Liver (tissue), 9 donors: ENCODE data around the gene VPS4B. TPM values are rescaled to one million over a fixed set of nuclear protein-coding genes. Genes with fewer than 3 reads are reported as not detected.

Source experiments
- DNase-seq: peaks from one replicate; pipeline ENCODE4 v3.0.0-alpha.2; 2017; ENCODE audit warnings: low spot score
- H3K27ac ChIP-seq, 2 donors: one replicate each; pipeline ENCODE4 v1.7.0; 2013; ENCODE audit warnings: inconsistent platforms in 2 of 2, low read length in 2 of 2, control low read depth in 1 of 2, low read depth in 1 of 2, mild to moderate bottlenecking in 1 of 2
- H3K27me3 ChIP-seq, 4 donors: one replicate each; pipeline versions ENCODE4 v1.6.1 to v1.7.0; 2013; ENCODE audit warnings: low read length in 3 of 4, inconsistent platforms in 1 of 4, mild to moderate bottlenecking in 1 of 4, moderate library complexity in 1 of 4; ENCODE audit not compliant: control insufficient read depth in 4 of 4, insufficient read depth in 4 of 4
- H3K36me3 ChIP-seq, 4 donors: one replicate each; pipeline versions ENCODE4 v1.6.1 to v1.7.0; 2013; ENCODE audit warnings: low read length in 3 of 4, mild to moderate bottlenecking in 3 of 4, low read depth in 1 of 4, moderate library complexity in 1 of 4; ENCODE audit not compliant: control insufficient read depth in 4 of 4, insufficient read depth in 3 of 4
- H3K4me1 ChIP-seq, 4 donors: one replicate each; pipeline versions ENCODE4 v1.6.1 to v1.7.0; 2013; ENCODE audit warnings: low read length in 3 of 4, mild to moderate bottlenecking in 3 of 4, moderate library complexity in 1 of 4; ENCODE audit not compliant: control insufficient read depth in 4 of 4, insufficient read depth in 4 of 4
- H3K4me3 ChIP-seq, 3 donors: one replicate each; pipeline versions ENCODE4 v1.6.1 to v1.7.0; 2013; ENCODE audit warnings: low read length in 3 of 3, control low read depth in 1 of 3, low read depth in 1 of 3, mild to moderate bottlenecking in 1 of 3
- H3K9ac ChIP-seq, 2 donors: one replicate each; pipeline ENCODE4 v1.7.0; 2013; ENCODE audit warnings: low read length in 2 of 2, mild to moderate bottlenecking in 2 of 2, moderate library complexity in 2 of 2, control low read depth in 1 of 2, low read depth in 1 of 2
- H3K9me3 ChIP-seq, 4 donors: one replicate each; pipeline versions ENCODE4 v1.6.1 to v1.7.0; 2013; ENCODE audit warnings: low read length in 3 of 4; ENCODE audit not compliant: control insufficient read depth in 4 of 4
- ATF3 ChIP-seq: IDR thresholded peaks from 2 replicates; pipeline ENCODE4 v1.6.1; 2016; ENCODE audit warnings: antibody characterized with exemption
- CTCF ChIP-seq: fragments of 150-350 bp; IDR thresholded peaks from 2 replicates; pipeline ENCODE4 v1.5.1; 2017; ENCODE audit warnings: improper control_type of control experiment, low read depth, low read length; ENCODE audit not compliant: missing input control
- EGR1 ChIP-seq, 2 donors: IDR thresholded peaks; 2 replicates each; pipeline ENCODE4 v1.6.1; 2016 to 2018; ENCODE audit warnings: antibody characterized with exemption in 2 of 2, low read depth in 2 of 2
- FOXA1 ChIP-seq: IDR thresholded peaks from 2 replicates; pipeline ENCODE4 v1.6.1; 2016; ENCODE audit warnings: antibody characterized with exemption
- FOXA2 ChIP-seq: IDR thresholded peaks from 2 replicates; pipeline ENCODE4 v1.6.1; 2016; ENCODE audit warnings: antibody characterized with exemption
- HNF4A ChIP-seq, 2 donors: conservative IDR thresholded peaks; 2 replicates each; pipeline ENCODE4 v1.6.1; 2016; ENCODE audit warnings: antibody characterized with exemption in 2 of 2, mild to moderate bottlenecking in 2 of 2
- HNF4G ChIP-seq: IDR thresholded peaks from 2 replicates; pipeline ENCODE4 v1.6.1; 2016; ENCODE audit warnings: antibody characterized with exemption
- JUND ChIP-seq, 2 donors: IDR thresholded peaks; 2 replicates each; pipeline ENCODE4 v1.6.1; 2016; ENCODE audit warnings: antibody characterized with exemption in 2 of 2
- NR2F2 ChIP-seq: IDR thresholded peaks from 2 replicates; pipeline ENCODE4 v1.6.1; 2016; ENCODE audit warnings: antibody characterized with exemption
- RAD21 ChIP-seq, 2 donors: IDR thresholded peaks; 2 replicates each; pipeline ENCODE4 v1.6.1; 2016; ENCODE audit warnings: antibody characterized with exemption in 2 of 2, mild to moderate bottlenecking in 2 of 2
- REST ChIP-seq: IDR thresholded peaks from 2 replicates; pipeline ENCODE4 v1.6.1; 2016; ENCODE audit warnings: antibody characterized with exemption, mild to moderate bottlenecking
- RXRA ChIP-seq, 2 donors: IDR thresholded peaks; 2 replicates each; pipeline ENCODE4 v1.6.1; 2017 to 2018; ENCODE audit warnings: antibody characterized with exemption in 2 of 2, mild to moderate bottlenecking in 1 of 2
- SP1 ChIP-seq: IDR thresholded peaks from 2 replicates; pipeline ENCODE4 v1.6.1; 2018; ENCODE audit warnings: antibody characterized with exemption, mild to moderate bottlenecking
- TAF1 ChIP-seq: conservative IDR thresholded peaks from 2 replicates; pipeline ENCODE4 v1.6.1; 2016; ENCODE audit warnings: antibody characterized with exemption, mild to moderate bottlenecking
- YY1 ChIP-seq: IDR thresholded peaks from 2 replicates; pipeline ENCODE4 v1.6.1; 2016; ENCODE audit warnings: antibody characterized with exemption, mild to moderate bottlenecking
- ZBTB33 ChIP-seq: IDR thresholded peaks from 2 replicates; pipeline ENCODE4 v1.6.1; 2016; ENCODE audit warnings: antibody characterized with exemption
- WGBS: extraction: QIAGEN DNeasy Blood & Tissue Kit; methylation state at CpG from one replicate; pipeline ENCODE4 v1.1.7; 2013; 5-methylcytosine and 5-hydroxymethylcytosine counted together
- polyA plus RNA-seq, 2 donors: library from polyadenylated mRNA; stranded (reverse) in 1 of 2; unstranded in 1 of 2; fragments of 200-250 nt in 1 of 2; fragments of >200 nt in 1 of 2; fragmentation: Nextera tagmentation in 1 of 2; extraction: Ambion mirVana in 1 of 2; gene quantifications; one replicate each; pipeline versions ENCODE4 v1.2.1 to v1.2.3, GENCODE V29; 2013 to 2015
- total RNA-seq, 2 donors: library from RNA; depleted of rRNA; stranded (reverse); fragments of >200 nt; gene quantifications; one replicate each; pipeline ENCODE4 v1.2.3, GENCODE V29; 2014
- donor health status: healthy.
- donor health status: healthy.
- donor health status: healthy.
- donor health status: healthy.
- donor health status: healthy.

Gene VPS4B
- total and polyA plus RNA-seq, 4 donors = 12.2 to 20.6 (median 18.2) TPM

- 69% methylated on average over 1 of the region's 1 CpG for WGBS
These were observed 8.9 kb upstream of the VPS4B start for GRCh38 chr18:63431180-63431579.

More at GRCh38 chr18:63431180-63431579, 8.9 kb upstream of the VPS4B start:
- TF ChIP-seq YY1 = no peak
- TF ChIP-seq HNF4A (conservative IDR thresholded peaks at IDR 0.05) = no peak
- no peak for TF ChIP-seq REST
- no peak for TF ChIP-seq SP1
- no peak for TF ChIP-seq EGR1 (IDR thresholded peaks at IDR 0.05; ENCODE audit: low read depth in 2 of 2)
- TF ChIP-seq FOXA2 = no peak
- TF ChIP-seq ATF3 = no peak
- TF ChIP-seq TAF1 = no peak
- TF ChIP-seq HNF4G = no peak
- no peak for TF ChIP-seq NR2F2
- no peak for TF ChIP-seq RAD21 (IDR thresholded peaks at IDR 0.05)
- no peak for TF ChIP-seq JUND (IDR thresholded peaks at IDR 0.05)
- no peak for TF ChIP-seq CTCF
- TF ChIP-seq ZBTB33 = no peak
- no peak for TF ChIP-seq RXRA (IDR thresholded peaks at IDR 0.05)
- TF ChIP-seq FOXA1 = no peak
- Histone ChIP-seq H3K27me3 (no peaks in the 10 kb centered on the region), H3K9ac (no peak overlapping the region), H3K4me3 (no peak overlapping the region), H3K4me1 (no peaks in the 10 kb centered on the region), H3K27ac (no peak overlapping the region), H3K9me3 (no peaks in the 10 kb centered on the region), H3K36me3 (no peaks in the 10 kb centered on the region)
- no peak for DNase-seq
